Measurements from ENCODE around the gene GNPTAB. TPM values are rescaled to one million over a fixed set of nuclear protein-coding genes. Genes with fewer than 3 reads are reported as not detected.
"Not testable (repeated sequence)": the region's sequence is repeated elsewhere in the genome, so short reads cannot be mapped to it uniquely, and the experiment has no call there.

GNPTAB gene
- total RNA-seq, 1 experiment from 2014 or later = 11.6 TPM

GRCh38 chr12:101867619-101868018 is 36.9 kb upstream of the GNPTAB start:
- not testable (repeated sequence) for DNase-seq; H3K79me2 ChIP-seq (ENCODE audit: low read length); H3K4me1 ChIP-seq (ENCODE audit: low read length); H3K9me2 ChIP-seq (replicated peaks; ENCODE audit: insufficient read depth, low read length); H3K9me3 ChIP-seq (ENCODE audit: low read length); H3K4me3 ChIP-seq (ENCODE audit: low read length); H3K27me3 ChIP-seq (ENCODE audit: low read length); H2AFZ ChIP-seq (ENCODE audit: low read length); H3K36me3 ChIP-seq (ENCODE audit: insufficient read depth, low read length); H3K9ac ChIP-seq (ENCODE audit: low read length); H3K27ac ChIP-seq (ENCODE audit: low read length); H4K20me1 ChIP-seq (ENCODE audit: insufficient read depth, low read depth, low read length); H3K4me2 ChIP-seq (ENCODE audit: low read depth, low read length, poor library complexity, severe bottlenecking)

GRCh38 chr12:101866615-101867373 is 36.0 kb upstream of the GNPTAB start:
- Histone ChIP-seq H3K79me2 (ENCODE audit: low read length) (no peaks in the 10 kb centered on the region), H3K4me1 (ENCODE audit: low read length) (no peaks in the 10 kb centered on the region), H3K9ac (ENCODE audit: low read length) (no peak overlapping the region), H3K9me2 (replicated peaks; ENCODE audit: insufficient read depth, low read length) (no peaks in the 10 kb centered on the region), H3K27ac (ENCODE audit: low read length) (no peak overlapping the region), H3K36me3 (ENCODE audit: insufficient read depth, low read length) (no peaks in the 10 kb centered on the region), H4K20me1 (ENCODE audit: insufficient read depth, low read depth, low read length) (no peaks in the 10 kb centered on the region), H3K4me3 (ENCODE audit: low read length) (no peak overlapping the region), H3K9me3 (ENCODE audit: low read length) (no peaks in the 10 kb centered on the region), H3K27me3 (ENCODE audit: low read length) (no peaks in the 10 kb centered on the region), H3K4me2 (ENCODE audit: low read depth, low read length, poor library complexity, severe bottlenecking) (no peak overlapping the region), H2AFZ (ENCODE audit: low read length) (no peak overlapping the region)
- DNase-seq = no peak

DNA sequence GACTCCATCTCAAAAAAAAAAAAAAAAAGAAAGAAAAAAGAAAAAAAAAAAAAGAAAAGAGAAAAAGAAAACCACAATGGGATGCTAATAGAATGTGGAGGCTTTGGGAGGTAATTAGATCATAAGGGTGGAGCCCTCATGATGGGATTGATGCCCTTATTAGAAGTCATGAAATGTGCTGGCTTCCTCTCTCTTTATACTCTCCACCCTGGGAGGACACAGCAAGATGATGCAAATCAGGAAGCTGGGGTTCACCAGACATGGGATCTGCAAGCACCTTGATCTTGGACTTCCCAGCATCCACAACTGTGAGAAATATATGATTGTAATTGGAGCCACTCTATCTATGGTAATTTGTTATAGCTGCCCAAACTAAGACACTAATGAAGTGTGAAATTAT is 33.2 kb upstream of the GNPTAB start:
- H3K27me3 ChIP-seq (ENCODE audit: low read length) = no peaks in the 10 kb centered on the region
- no peaks in the 10 kb centered on the region for H3K9me2 ChIP-seq (replicated peaks; ENCODE audit: insufficient read depth, low read length)
- H3K9ac ChIP-seq (ENCODE audit: low read length) = no peak overlapping the region
- H3K27ac ChIP-seq (ENCODE audit: low read length) = no peak overlapping the region
- H4K20me1 ChIP-seq (ENCODE audit: insufficient read depth, low read depth, low read length) = no peaks in the 10 kb centered on the region
- no peak for DNase-seq
- no peaks in the 10 kb centered on the region for H3K79me2 ChIP-seq (ENCODE audit: low read length)
- no peaks in the 10 kb centered on the region for H3K36me3 ChIP-seq (ENCODE audit: insufficient read depth, low read length)
- no peak overlapping the region for H3K4me2 ChIP-seq (ENCODE audit: low read depth, low read length, poor library complexity, severe bottlenecking)
- H3K9me3 ChIP-seq (ENCODE audit: low read length) = no peaks in the 10 kb centered on the region
- no peak overlapping the region for H2AFZ ChIP-seq (ENCODE audit: low read length)
- no peaks in the 10 kb centered on the region for H3K4me1 ChIP-seq (ENCODE audit: low read length)
- no peak overlapping the region for H3K4me3 ChIP-seq (ENCODE audit: low read length)

GRCh38 chr12:101862245-101862644 is 31.5 kb upstream of the GNPTAB start:
- Histone ChIP-seq H3K27ac (ENCODE audit: low read length) (no peak overlapping the region), H3K79me2 (ENCODE audit: low read length) (no peaks in the 10 kb centered on the region), H3K9ac (ENCODE audit: low read length) (no peak overlapping the region), H3K36me3 (ENCODE audit: insufficient read depth, low read length) (no peaks in the 10 kb centered on the region), H3K9me3 (ENCODE audit: low read length) (no peaks in the 10 kb centered on the region), H3K4me1 (ENCODE audit: low read length) (no peaks in the 10 kb centered on the region), H3K9me2 (replicated peaks; ENCODE audit: insufficient read depth, low read length) (no peaks in the 10 kb centered on the region), H4K20me1 (ENCODE audit: insufficient read depth, low read depth, low read length) (no peaks in the 10 kb centered on the region), H3K4me3 (ENCODE audit: low read length) (no peak overlapping the region), H3K27me3 (ENCODE audit: low read length) (no peaks in the 10 kb centered on the region), H3K4me2 (ENCODE audit: low read depth, low read length, poor library complexity, severe bottlenecking) (no peak overlapping the region), H2AFZ (ENCODE audit: low read length) (no peak overlapping the region)
- no peak for DNase-seq

DNA sequence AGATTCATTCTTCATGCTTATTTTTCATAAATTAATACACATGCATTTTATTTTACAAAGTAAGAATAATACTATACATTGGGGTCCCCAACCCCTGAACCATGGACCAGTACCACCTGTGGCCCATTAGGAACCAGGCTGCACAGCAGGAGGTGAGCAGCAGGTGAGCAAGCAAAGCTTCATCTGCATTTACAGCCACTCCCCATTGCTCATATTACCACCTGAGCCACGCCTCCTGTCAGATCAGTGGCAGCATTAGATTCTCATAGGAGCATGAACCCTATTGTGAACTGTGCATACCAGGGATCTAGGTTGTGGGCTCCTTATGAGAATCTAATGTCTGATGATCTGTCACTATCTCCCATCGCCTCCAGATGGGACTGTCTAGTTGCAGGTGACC is 30.9 kb upstream of the GNPTAB start:
- not testable (repeated sequence) for H3K9me2 ChIP-seq (replicated peaks; ENCODE audit: insufficient read depth, low read length); DNase-seq; H3K9me3 ChIP-seq (ENCODE audit: low read length); H3K9ac ChIP-seq (ENCODE audit: low read length); H3K79me2 ChIP-seq (ENCODE audit: low read length); H2AFZ ChIP-seq (ENCODE audit: low read length); H3K27ac ChIP-seq (ENCODE audit: low read length); H3K27me3 ChIP-seq (ENCODE audit: low read length); H3K4me3 ChIP-seq (ENCODE audit: low read length); H3K4me2 ChIP-seq (ENCODE audit: low read depth, low read length, poor library complexity, severe bottlenecking); H4K20me1 ChIP-seq (ENCODE audit: insufficient read depth, low read depth, low read length); H3K4me1 ChIP-seq (ENCODE audit: low read length); H3K36me3 ChIP-seq (ENCODE audit: insufficient read depth, low read length)

DNA sequence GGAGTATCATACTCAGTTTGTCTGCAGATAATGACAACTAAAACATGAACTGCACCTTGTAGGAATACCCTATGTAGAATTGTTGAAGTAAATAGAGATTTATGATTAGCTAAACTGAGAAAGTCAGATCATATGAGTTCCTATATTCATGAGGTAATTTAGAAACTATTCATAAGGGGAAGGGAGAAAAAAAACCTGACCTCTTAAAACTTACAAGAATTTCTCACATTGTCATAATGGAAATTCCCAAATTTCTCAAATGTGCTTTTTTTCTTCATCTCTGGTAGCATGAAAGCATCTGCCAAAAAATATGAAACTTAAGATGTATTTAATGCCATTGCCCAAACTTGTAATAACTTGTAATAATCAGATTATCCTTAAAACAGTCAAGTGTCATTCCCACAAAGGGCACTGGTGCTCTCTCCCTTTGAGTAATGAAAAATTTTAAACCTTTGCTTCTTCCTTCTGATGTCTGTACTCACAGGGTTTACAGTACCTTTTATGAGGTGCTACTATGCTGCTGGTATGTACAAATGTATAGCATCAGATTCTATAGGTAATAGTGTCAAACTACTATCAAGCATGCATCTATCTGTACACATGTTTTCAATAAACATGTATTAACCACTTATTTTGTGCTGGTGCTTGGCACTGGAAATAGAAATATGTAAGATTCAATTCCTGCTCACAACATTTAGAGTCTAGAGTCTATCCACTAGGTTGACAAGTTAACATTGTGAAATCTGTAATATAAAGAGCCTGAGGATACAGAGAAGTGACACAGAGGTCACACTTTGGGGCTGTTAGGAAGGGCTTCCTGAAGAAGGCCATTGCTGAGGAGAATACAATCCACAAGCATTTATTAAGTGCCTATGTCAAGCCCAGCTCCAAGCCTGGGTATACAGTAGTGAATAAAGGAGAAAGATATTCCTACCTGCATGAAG is 29.2 kb upstream of the GNPTAB start:
- Histone ChIP-seq H3K27me3 (ENCODE audit: low read length) (no peaks in the 10 kb centered on the region), H3K36me3 (ENCODE audit: insufficient read depth, low read length) (no peaks in the 10 kb centered on the region), H3K9me3 (ENCODE audit: low read length) (no peaks in the 10 kb centered on the region), H3K4me3 (ENCODE audit: low read length) (no peak overlapping the region), H3K27ac (ENCODE audit: low read length) (no peak overlapping the region), H3K4me2 (ENCODE audit: low read depth, low read length, poor library complexity, severe bottlenecking) (no peak overlapping the region), H3K4me1 (ENCODE audit: low read length) (peaks cover under 1% of the 10 kb centered on the region; the same call in 1 of the 2 replicates), H3K79me2 (ENCODE audit: low read length) (no peaks in the 10 kb centered on the region), H2AFZ (ENCODE audit: low read length) (no peak overlapping the region), H3K9ac (ENCODE audit: low read length) (no peak overlapping the region), H3K9me2 (replicated peaks; ENCODE audit: insufficient read depth, low read length) (no peaks in the 10 kb centered on the region), H4K20me1 (ENCODE audit: insufficient read depth, low read depth, low read length) (no peaks in the 10 kb centered on the region)
- DNase-seq = no peak

GRCh38 chr12:101858361-101858760 is 27.6 kb upstream of the GNPTAB start:
- no peaks in the 10 kb centered on the region for H4K20me1 ChIP-seq (ENCODE audit: insufficient read depth, low read depth, low read length)
- no peaks in the 10 kb centered on the region for H3K9me2 ChIP-seq (replicated peaks; ENCODE audit: insufficient read depth, low read length)
- H3K27ac ChIP-seq (ENCODE audit: low read length) = no peak overlapping the region
- H3K9me3 ChIP-seq (ENCODE audit: low read length) = no peaks in the 10 kb centered on the region
- H3K4me1 ChIP-seq (ENCODE audit: low read length) = peaks cover 3% of the 10 kb centered on the region; the same call in 1 of the 2 replicates
- no peak for DNase-seq
- no peak overlapping the region for H3K4me2 ChIP-seq (ENCODE audit: low read depth, low read length, poor library complexity, severe bottlenecking)
- H3K27me3 ChIP-seq (ENCODE audit: low read length) = no peaks in the 10 kb centered on the region
- no peaks in the 10 kb centered on the region for H3K79me2 ChIP-seq (ENCODE audit: low read length)
- H3K36me3 ChIP-seq (ENCODE audit: insufficient read depth, low read length) = no peaks in the 10 kb centered on the region
- no peak overlapping the region for H3K4me3 ChIP-seq (ENCODE audit: low read length)
- no peak overlapping the region for H2AFZ ChIP-seq (ENCODE audit: low read length)
- H3K9ac ChIP-seq (ENCODE audit: low read length) = no peak overlapping the region

- DNase-seq = no peak
- Histone ChIP-seq H3K79me2 (ENCODE audit: low read length) (no peaks in the 10 kb centered on the region), H2AFZ (ENCODE audit: low read length) (no peak overlapping the region), H3K4me1 (ENCODE audit: low read length) (peaks cover 3% of the 10 kb centered on the region; the same call in 1 of the 2 replicates), H3K9ac (ENCODE audit: low read length) (no peak overlapping the region), H3K27ac (ENCODE audit: low read length) (no peak overlapping the region), H4K20me1 (ENCODE audit: insufficient read depth, low read depth, low read length) (no peaks in the 10 kb centered on the region), H3K4me2 (ENCODE audit: low read depth, low read length, poor library complexity, severe bottlenecking) (no peak overlapping the region), H3K27me3 (ENCODE audit: low read length) (no peaks in the 10 kb centered on the region), H3K9me3 (ENCODE audit: low read length) (no peaks in the 10 kb centered on the region), H3K4me3 (ENCODE audit: low read length) (no peak overlapping the region), H3K36me3 (ENCODE audit: insufficient read depth, low read length) (no peaks in the 10 kb centered on the region), H3K9me2 (replicated peaks; ENCODE audit: insufficient read depth, low read length) (no peaks in the 10 kb centered on the region)
These were observed 26.3 kb upstream of the GNPTAB start for GRCh38 chr12:101857043-101857558.
